Testis (tissue), 3 donors: Measurements from ENCODE around the gene MRPS23. TPM values are rescaled to one million over a fixed set of nuclear protein-coding genes. Genes with fewer than 3 reads are reported as not detected.

Experiments used
- DNase-seq: peaks from one replicate; pipeline ENCODE4 v3.0.0-alpha.2; 2019
- H3K27ac ChIP-seq, 2 donors: fragments of 200-600 bp; sonication (generic); one replicate each; pipeline ENCODE4 v1.5.1; 2019
- H3K27me3 ChIP-seq: fragments of 200-600 bp; sonication (generic); one replicate; pipeline ENCODE4 v1.5.1; 2019
- H3K36me3 ChIP-seq: fragments of 200-600 bp; sonication (generic); one replicate; pipeline ENCODE4 v1.5.1; 2017; ENCODE audit warnings: low read depth; ENCODE audit errors: missing control alignments
- H3K4me1 ChIP-seq: fragments of 200-600 bp; sonication (generic); one replicate; pipeline ENCODE4 v1.5.1; 2019
- H3K4me3 ChIP-seq, 2 donors: fragments of 200-600 bp; sonication (generic); one replicate each; pipeline ENCODE4 v1.5.1; 2017 to 2019
- H3K9me3 ChIP-seq: fragments of 200-600 bp; sonication (generic); one replicate; pipeline ENCODE4 v1.5.1; 2017
- CTCF ChIP-seq, 3 experiments: fragments of 450-650 bp in 2 of 3; fragments of 200-600 bp in 1 of 3; sonication (generic) in 1 of 3; IDR thresholded peaks; one replicate each; pipeline ENCODE4 v1.5.1; 2016 to 2019; ENCODE audit warnings: antibody characterized with exemption in 3 of 3, mild to moderate bottlenecking in 2 of 3, moderate library complexity in 1 of 3
- POLR2A ChIP-seq: fragments of 450-650 bp; IDR thresholded peaks from one replicate; pipeline ENCODE4 v1.6.1; 2017; ENCODE audit warnings: antibody characterized with exemption, mild to moderate bottlenecking, moderate library complexity
- whole genome bisulfite sequencing, 2 donors: methylation state at CpG; one replicate each; pipeline ENCODE4 v1.1.5; 2018; 5-methylcytosine and 5-hydroxymethylcytosine counted together
- intact Hi-C: fragments of 100-400 bp; cut with DNase I; formaldehyde crosslinking; loops from one replicate; pipeline ENCODE4 v1.15.1; 2023; ENCODE audit warnings: low total_unique reads
- polyA plus RNA-seq: library from polyadenylated mRNA; stranded (reverse); fragments of 350-450 nt; fragmentation: Illumina TruSeq; extraction: RNeasy Lipid Tissue Mini Kit (QIAGEN cat#74804); gene quantifications from one replicate; pipeline ENCODE4 v1.2.3, GENCODE V29; 2014; ENCODE audit warnings: low read depth, low replicate concordance; ENCODE audit not compliant: insufficient read depth
- total RNA-seq, 2 donors: library from RNA; depleted of rRNA; stranded (reverse); fragments of >200 nt; gene quantifications; one replicate each; pipeline ENCODE4 v1.2.3, GENCODE V29; 2016

MRPS23 gene
- total and polyA plus RNA-seq, 3 donors from 2014 or later = 14.1 to 57.4 (median 25.1) TPM

GRCh38 chr17:57880086-57880456 is 30.2 kb upstream of the MRPS23 start:
- intact Hi-C loops = no loop called here
- H3K27me3 ChIP-seq = no peaks in the 10 kb centered on the region
- DNase-seq = no peak
- H3K4me1 ChIP-seq = peaks cover 16% of the 10 kb centered on the region
- no peak overlapping the region for H3K27ac ChIP-seq
- no peak overlapping the region for H3K4me3 ChIP-seq
- H3K9me3 ChIP-seq = no peaks in the 10 kb centered on the region
- 89 to 93% methylated on average over 8 of the region's 8 CpGs for WGBS, 2 donors
- no peaks in the 10 kb centered on the region for H3K36me3 ChIP-seq
- no peak for TF ChIP-seq CTCF (IDR thresholded peaks at IDR 0.05)
- TF ChIP-seq POLR2A = no peak

GRCh38 chr17:57879437-57880085 is 29.7 kb upstream of the MRPS23 start:
- H3K27me3 ChIP-seq = no peaks in the 10 kb centered on the region
- no peaks in the 10 kb centered on the region for H3K36me3 ChIP-seq
- DNase-seq = no peak
- no peak overlapping the region for H3K27ac ChIP-seq
- 67 to 79% methylated on average over 5 to 12 of the region's 12 CpGs for WGBS, 2 donors
- H3K9me3 ChIP-seq = no peaks in the 10 kb centered on the region
- peaks cover 21% of the 10 kb centered on the region for H3K4me1 ChIP-seq
- no peak overlapping the region for H3K4me3 ChIP-seq
- TF ChIP-seq POLR2A = no peak
- TF ChIP-seq CTCF (IDR thresholded peaks at IDR 0.05) = no peak
- intact Hi-C loops = no loop called here

GRCh38 chr17:57877803-57878377 is 28.0 kb upstream of the MRPS23 start:
- intact Hi-C loops = no loop called here
- Histone ChIP-seq H3K4me3 (no peak overlapping the region), H3K27me3 (no peaks in the 10 kb centered on the region), H3K36me3 (no peaks in the 10 kb centered on the region), H3K4me1 (peaks cover 30% of the 10 kb centered on the region), H3K9me3 (no peaks in the 10 kb centered on the region), H3K27ac (no peak overlapping the region)
- 67 to 75% methylated on average over 9 of the region's 9 CpGs for WGBS, 2 donors
- DNase-seq = no peak
- TF ChIP-seq POLR2A = no peak
- no peak for TF ChIP-seq CTCF (IDR thresholded peaks at IDR 0.05)

GRCh38 chr17:57876866-57877237 is 27.0 kb upstream of the MRPS23 start:
- Histone ChIP-seq H3K27me3 (no peaks in the 10 kb centered on the region), H3K27ac (no peak overlapping the region), H3K4me3 (no peak overlapping the region), H3K36me3 (no peaks in the 10 kb centered on the region), H3K9me3 (no peaks in the 10 kb centered on the region), H3K4me1 (peaks cover 30% of the 10 kb centered on the region)
- DNase-seq = no peak
- WGBS, 2 donors = 82 to 89% methylated on average over 2 of the region's 2 CpGs
- intact Hi-C loops = no loop called here
- no peak for TF ChIP-seq POLR2A

GRCh38 chr17:57876023-57876865 is 26.4 kb upstream of the MRPS23 start:
- H3K4me1 ChIP-seq = peaks cover 30% of the 10 kb centered on the region
- WGBS, 2 donors = 85 to 92% methylated on average over 15 of the region's 15 CpGs
- no peaks in the 10 kb centered on the region for H3K9me3 ChIP-seq
- no peaks in the 10 kb centered on the region for H3K27me3 ChIP-seq
- H3K4me3 ChIP-seq = no peak overlapping the region
- TF ChIP-seq POLR2A (no peak), CTCF (IDR thresholded peaks at IDR 0.05) (no peak)
- intact Hi-C loops = no loop called here
- peak overlapping the region; percentile 29 to 59 for H3K27ac ChIP-seq
- H3K36me3 ChIP-seq = no peaks in the 10 kb centered on the region
- DNase-seq = no peak
